Endothelial cell of umbilical vein (primary cell): ENCODE measurements around the gene YBX3. TPM values are rescaled to one million over a fixed set of nuclear protein-coding genes. Genes with fewer than 3 reads are reported as not detected.

Experiments used
- BruUV-seq: library from RNA; stranded (reverse); fragments of 400-500 nt; replicated peaks from 2 replicates; lab custom pipeline; 2021; lab: Mats Ljungman, UMichigan
- CTCF ChIA-PET: fragments of 300-600, 350-600 bp; sonication (Branson Sonifier 250); formaldehyde crosslinking; loops from one replicate; lab custom pipeline; 2021; ENCODE audit warnings: antibody characterized with exemption, inconsistent platforms; lab: Charles Lee
- POLR2A ChIA-PET: fragments of 300-600, 350-600 bp; sonication (Branson Sonifier 250); formaldehyde crosslinking; loops from one replicate; lab custom pipeline; 2021; ENCODE audit warnings: antibody characterized with exemption, inconsistent platforms; lab: Charles Lee
- DNase-seq: peaks from one replicate; pipeline ENCODE4 v3.0.0-alpha.2; 2011; ENCODE audit warnings: low read depth, low spot score
- FAIRE-seq: peaks from 2 replicates; lab custom pipeline; 2011; peaks lifted over from hg19 to GRCh38; lab: Jason Lieb, UNC
- H2AFZ ChIP-seq: 2 replicates; pipeline ENCODE4 v1.6.0; 2012; ENCODE audit warnings: low read depth, low read length, control low read depth, inconsistent platforms
- H3K27ac ChIP-seq: 2 replicates; pipeline ENCODE4 v1.5.1; 2011; ENCODE audit warnings: low read depth, mild to moderate bottlenecking, control low read depth, low read length, moderate library complexity; ENCODE audit not compliant: insufficient read depth
- H3K27me3 ChIP-seq, 2 experiments: 2 replicates each; pipeline versions ENCODE4 v1.6.0 to v1.6.1; 2011; ENCODE audit warnings: low read length in 2 of 2, mixed read lengths in 1 of 2; ENCODE audit not compliant: control insufficient read depth in 2 of 2, insufficient read depth in 2 of 2
- H3K36me3 ChIP-seq, 2 experiments: 2 replicates in 1 of 2; 3 replicates in 1 of 2; pipeline ENCODE4 v1.5.1; 2011; ENCODE audit warnings: low read length in 2 of 2, mild to moderate bottlenecking in 1 of 2, moderate library complexity in 1 of 2; ENCODE audit not compliant: control insufficient read depth in 2 of 2, insufficient read depth in 2 of 2; ENCODE audit errors: extremely low read depth in 1 of 2
- H3K4me1 ChIP-seq: 3 replicates; pipeline ENCODE4 v1.5.1; 2011; ENCODE audit warnings: mild to moderate bottlenecking, low read length; ENCODE audit not compliant: control insufficient read depth, insufficient read depth; ENCODE audit errors: extremely low read depth
- H3K4me2 ChIP-seq: 2 replicates; pipeline ENCODE4 v1.6.1; 2011; ENCODE audit warnings: low read length, control low read depth, mixed read lengths; ENCODE audit not compliant: insufficient read depth
- H3K4me3 ChIP-seq, 3 experiments: fragments of 200-600 bp in 1 of 3; sonication (generic), shearing (Covaris generic) in 1 of 3; replicated peaks in 1 of 3; 2 replicates each; pipeline ENCODE4 v1.5.1; 2011 to 2016; ENCODE audit warnings: control low read depth in 3 of 3, low read length in 3 of 3, mild to moderate bottlenecking in 2 of 3, inconsistent platforms in 1 of 3, low read depth in 1 of 3, moderate library complexity in 1 of 3; ENCODE audit not compliant: insufficient read depth in 1 of 3
- H3K79me2 ChIP-seq: 2 replicates; pipeline ENCODE4 v1.6.0; 2012; ENCODE audit warnings: low read length, inconsistent platforms; ENCODE audit not compliant: control insufficient read depth, insufficient read depth
- H3K9ac ChIP-seq: replicated peaks from 2 replicates; pipeline ENCODE3; 2011; ENCODE audit warnings: low read length, control low read depth; ENCODE audit not compliant: insufficient read depth; ENCODE audit errors: extremely low read depth
- H3K9me1 ChIP-seq: replicated peaks from 3 replicates; pipeline ENCODE4 v1.6.0; 2011; ENCODE audit warnings: mild to moderate bottlenecking, low read length; ENCODE audit not compliant: control insufficient read depth, insufficient read depth; ENCODE audit errors: extremely low read depth
- H3K9me3 ChIP-seq: replicated peaks from 2 replicates; pipeline ENCODE4 v1.5.1; 2012; ENCODE audit warnings: low read length, inconsistent platforms; ENCODE audit not compliant: control insufficient read depth, insufficient read depth
- H4K20me1 ChIP-seq: replicated peaks from 2 replicates; pipeline ENCODE3; 2011; ENCODE audit warnings: mild to moderate bottlenecking, low read length; ENCODE audit not compliant: control insufficient read depth, insufficient read depth; ENCODE audit errors: extremely low read depth
- CTCF ChIP-seq, 2 donors: IDR thresholded peaks; 1 replicate in 1 of 2; 2 replicates in 1 of 2; pipeline ENCODE4 v1.5.1; 2011; ENCODE audit warnings: low read length in 2 of 2, mild to moderate bottlenecking in 2 of 2, moderate library complexity in 2 of 2, control low read depth in 1 of 2, inconsistent platforms in 1 of 2, low read depth in 1 of 2; ENCODE audit not compliant: insufficient read depth in 1 of 2; ENCODE audit errors: extremely low read depth in 1 of 2
- EZH2 ChIP-seq: IDR thresholded peaks from 2 replicates; pipeline ENCODE4 v1.6.1; 2012; ENCODE audit warnings: borderline replicate concordance, low read depth, mild to moderate bottlenecking, moderate library complexity, low read length, inconsistent platforms; ENCODE audit not compliant: severe bottlenecking
- FOS ChIP-seq: IDR thresholded peaks from 2 replicates; pipeline ENCODE4 v1.6.1; 2011; ENCODE audit warnings: mild to moderate bottlenecking, low read length, moderate library complexity, borderline replicate concordance; ENCODE audit not compliant: insufficient read depth
- GATA2 ChIP-seq: IDR thresholded peaks from 2 replicates; pipeline ENCODE4 v1.7.0; 2011; ENCODE audit warnings: low read depth, mild to moderate bottlenecking, moderate library complexity, mixed read lengths, low read length; ENCODE audit not compliant: insufficient read length, insufficient read depth
- JUN ChIP-seq: IDR thresholded peaks from 2 replicates; pipeline ENCODE4 v1.6.1; 2011; ENCODE audit warnings: borderline replicate concordance, low read depth; ENCODE audit not compliant: insufficient read length, insufficient read depth
- MAX ChIP-seq: IDR thresholded peaks from 2 replicates; pipeline ENCODE4 v1.6.1; 2011; ENCODE audit not compliant: insufficient read depth, insufficient read length
- MYC ChIP-seq: IDR thresholded peaks from one replicate; pipeline ENCODE4 v1.6.1; 2011; ENCODE audit warnings: mild to moderate bottlenecking, low read depth, low read length
- POLR2A ChIP-seq: IDR thresholded peaks from 2 replicates; pipeline ENCODE4 v1.6.1; 2012; ENCODE audit warnings: low read depth, mild to moderate bottlenecking, control low read depth, low read length
- POLR2AphosphoS5 ChIP-seq: IDR thresholded peaks from 2 replicates; pipeline ENCODE4 v1.6.1; 2012; ENCODE audit warnings: low read depth, mild to moderate bottlenecking, control low read depth, low read length, moderate library complexity; ENCODE audit not compliant: insufficient read depth
- dilution Hi-C: fragments of 300-500 bp; cut with MboI; formaldehyde crosslinking; loops from one replicate; pipeline ENCODE4 v1.15.0; 2019; ENCODE audit warnings: low sequenced_read_pairs; ENCODE audit not compliant: extremely low pct_ligation_motif_present
- intact Hi-C: fragments of 100-400 bp; cut with micrococcal nuclease; formaldehyde crosslinking; loops from one replicate; pipeline ENCODE4 v1.10.0; 2022
- polyA plus RNA-seq, 4 experiments: library from polyadenylated mRNA; depleted of rRNA in 3 of 4; stranded (reverse) in 3 of 4; unstranded in 1 of 4; fragments of >200 nt; gene quantifications; 2 replicates each; pipeline versions ENCODE4 v1.2.1 to v1.2.3, GENCODE V29; 2011 to 2012; ENCODE audit warnings: missing spikeins in 1 of 4
- total RNA-seq: library from RNA; stranded (reverse); gene quantifications from 2 replicates; pipeline ENCODE4 v1.2.3, GENCODE V29; 2021

Gene YBX3
- total and polyA plus RNA-seq, 2 donors (not counting 3 experiments of a cell fraction or from before 2014, with no cell fraction given): 137 to 441 TPM

GRCh38 chr12:10756194-10756593, 33.1 kb upstream of the YBX3 start:
- Histone ChIP-seq H3K9me3 (no peaks in the 10 kb centered on the region), H3K9me1 (no peaks in the 10 kb centered on the region), H3K4me1 (no peaks in the 10 kb centered on the region), H3K27me3 (peaks cover 7 to 36% of the 10 kb centered on the region in 2 experiments), H3K4me3 (no peak overlapping the region), H3K27ac (no peak overlapping the region), H2AFZ (no peak overlapping the region), H3K36me3 (no peaks in the 10 kb centered on the region), H4K20me1 (no peaks in the 10 kb centered on the region), H3K9ac (no peak overlapping the region), H3K79me2 (no peaks in the 10 kb centered on the region), H3K4me2 (no peak overlapping the region)
- intact Hi-C loops: no loop called here
- ChIA-PET CTCF (no interaction called here), POLR2A (no interaction called here)
- dilution Hi-C loops: no loop called here
- DNase-seq (no peak), FAIRE-seq (no peak)
- TF ChIP-seq GATA2 (no peak), POLR2AphosphoS5 (no peak), CTCF (IDR thresholded peaks at IDR 0.05; ENCODE audit: extremely low read depth in 1 of 2, insufficient read depth in 1 of 2, low read depth in 1 of 2, low read length in 2 of 2) (no peak), MAX (no peak), FOS (no peak), EZH2 (no peak), JUN (no peak), MYC (no peak), POLR2A (no peak)
- BruUV-seq: no TSS peak
